HG03196 (cell line): ENCODE results near the gene KRTAP10-2.

Source experiments
- ATAC-seq: cut with Tn5 transposase; IDR thresholded peaks from one replicate; pipeline ENCODE4 v1.9.1; 2021; ENCODE audit not compliant: unreplicated experiment

Gene KRTAP10-2

DNA sequence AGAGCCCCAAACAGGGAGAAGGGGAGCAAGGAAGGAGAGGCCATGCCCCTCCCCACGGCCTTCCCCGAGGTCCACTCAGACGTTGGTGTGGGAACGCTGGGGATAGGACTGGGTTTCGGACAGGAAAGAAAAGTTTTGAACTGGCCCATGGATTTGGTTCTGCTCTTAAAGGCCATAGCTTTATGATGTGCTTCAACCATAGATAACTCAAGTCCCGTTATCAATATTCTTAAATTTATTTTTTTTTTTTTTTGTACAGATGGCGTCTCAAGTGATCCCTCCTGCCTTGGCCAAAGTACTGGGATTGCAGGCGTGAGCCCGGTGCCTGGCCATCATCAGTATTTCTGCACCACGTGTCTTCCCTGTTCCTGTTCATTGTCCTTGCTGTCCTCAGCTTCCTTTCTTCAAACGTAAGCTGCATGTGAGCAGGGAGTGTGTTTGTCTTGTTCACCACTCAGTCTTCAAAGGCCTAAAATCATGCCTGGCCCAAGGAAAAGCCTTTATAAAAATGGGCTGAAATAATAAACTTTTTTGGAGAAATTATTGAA lies 10.5 kb downstream of the KRTAP10-2 start:
- no peak for ATAC-seq

DNA sequence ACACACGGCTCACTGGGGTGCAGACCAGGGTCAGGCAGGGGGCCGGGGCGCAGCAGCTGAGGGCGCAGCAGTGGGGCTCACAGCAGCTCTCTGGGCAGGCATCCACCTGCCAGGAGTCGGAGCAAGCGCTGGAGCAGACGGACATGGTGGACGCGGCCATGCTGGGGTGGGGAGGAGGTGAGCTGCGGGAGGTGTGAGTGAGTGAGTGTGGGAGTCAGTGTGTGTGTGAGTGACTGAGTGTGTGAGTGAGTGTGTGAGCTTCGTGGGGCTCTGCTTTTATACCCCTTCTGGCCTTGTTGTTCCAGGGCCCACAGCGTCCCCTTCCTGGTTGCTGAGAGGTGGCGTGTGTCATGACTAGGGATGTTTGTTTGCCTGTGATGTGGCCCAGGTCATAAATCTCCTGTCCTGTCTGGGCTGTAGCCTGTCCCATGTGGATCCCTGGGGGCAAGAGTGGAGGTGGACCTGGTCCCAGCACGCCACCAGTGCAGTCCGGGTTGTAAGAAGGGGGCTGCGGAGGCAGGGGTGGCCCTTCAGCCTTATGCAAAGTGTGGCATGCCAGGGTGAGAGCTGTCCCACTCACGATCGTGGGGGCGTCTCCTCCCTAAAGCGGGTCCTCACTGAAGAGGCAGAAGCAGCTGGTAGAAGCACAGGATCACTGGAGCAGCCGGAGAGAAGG lies 11.2 kb downstream of the KRTAP10-2 start, which contains the start of gene KRTAP10-1:
TSS of gene KRTAP10-1 (minus strand) at position 205 of the 676 bp plus-strand sequence. CDS start at position 160, 45 bp downstream.
- no peak for ATAC-seq

DNA sequence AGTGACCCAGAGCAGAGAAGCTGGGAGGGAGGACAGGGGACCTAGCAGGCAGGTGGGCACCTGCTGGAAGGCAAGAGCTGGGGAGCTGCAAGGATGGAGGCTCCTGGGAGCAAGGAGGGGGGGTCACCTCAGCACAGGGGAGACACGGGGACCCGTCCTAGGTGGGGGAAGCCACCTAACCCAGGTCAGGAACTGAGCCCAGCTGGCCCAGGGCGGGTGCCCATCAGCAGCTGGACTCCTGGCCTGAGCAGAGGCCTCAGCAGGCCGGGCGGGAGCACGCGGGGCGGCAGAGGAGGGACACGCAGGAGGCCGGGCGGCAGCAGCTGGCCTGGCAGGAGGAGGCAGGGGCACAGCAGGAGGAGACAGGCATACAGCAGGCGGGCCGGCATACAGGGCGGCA lies 12.3 kb downstream of the KRTAP10-2 start:
- no peak for ATAC-seq

DNA sequence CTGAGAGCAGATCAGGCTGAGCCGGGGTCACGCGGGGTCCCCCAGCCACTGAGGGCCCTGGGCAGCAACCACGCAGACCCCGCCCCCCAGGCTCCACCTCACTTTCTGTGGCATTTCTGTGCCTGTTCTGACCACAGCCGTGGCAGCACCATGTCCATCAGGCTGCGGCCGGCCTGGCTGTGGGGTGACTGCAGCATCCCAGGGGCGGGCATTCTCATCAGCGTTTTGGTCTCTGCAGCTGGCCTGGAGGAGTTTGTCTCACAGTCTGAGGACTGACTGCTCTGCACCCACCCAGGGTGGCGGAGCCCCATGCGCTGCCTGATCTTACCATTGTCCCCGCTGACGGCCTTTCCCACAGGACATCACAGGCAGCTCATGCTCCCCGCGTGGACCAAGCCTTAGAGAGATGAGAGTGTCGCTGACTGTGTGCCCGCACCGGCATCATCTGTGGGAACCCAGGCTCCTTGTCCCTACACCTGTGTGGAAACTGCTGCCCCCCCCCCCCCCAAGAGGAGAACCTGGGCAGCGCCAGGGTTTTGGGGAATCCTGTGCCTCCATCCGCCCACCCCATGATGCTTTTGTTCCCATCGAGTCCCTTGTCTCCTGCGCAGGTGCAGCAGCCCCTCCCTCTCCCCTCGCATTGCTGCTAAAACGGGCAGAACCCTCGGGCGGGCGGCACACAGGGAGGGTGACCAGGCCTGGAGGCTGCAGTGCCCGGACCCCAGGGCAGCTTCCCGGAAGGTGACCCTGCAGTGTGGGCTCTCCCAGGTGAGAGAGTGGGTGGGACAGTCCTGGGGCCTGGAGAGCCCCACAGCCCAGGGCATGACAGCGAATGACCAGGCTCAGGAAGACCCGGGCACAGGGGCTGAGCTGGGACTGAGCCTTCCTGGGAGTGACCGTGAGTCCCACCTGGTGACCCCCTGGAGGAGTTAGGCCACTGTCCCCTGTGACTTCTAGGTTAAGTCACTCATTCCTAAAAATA lies 13.1 kb downstream of the KRTAP10-2 start:
- no peak for ATAC-seq

DNA sequence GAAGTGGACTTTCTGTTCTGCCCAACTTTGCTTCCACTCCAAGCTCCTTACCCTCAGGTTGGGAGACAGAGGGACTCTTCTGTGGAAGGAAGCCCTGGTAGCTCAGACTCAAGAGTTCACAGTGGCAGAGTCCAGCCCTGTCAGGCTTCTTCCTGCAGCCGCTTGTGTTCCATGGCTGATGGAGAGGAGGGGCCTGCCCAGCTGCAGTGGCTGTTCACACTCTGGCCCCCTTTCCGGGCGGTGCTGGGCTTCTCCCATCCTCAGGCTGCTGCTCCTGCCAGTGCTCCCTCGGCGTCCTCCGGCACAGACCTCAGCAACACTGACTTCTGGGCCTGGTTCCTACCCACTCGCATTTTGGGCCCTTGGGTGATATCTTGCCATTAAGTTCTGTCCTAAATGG lies 15.3 kb downstream of the KRTAP10-2 start:
- ATAC-seq: no peak

DNA sequence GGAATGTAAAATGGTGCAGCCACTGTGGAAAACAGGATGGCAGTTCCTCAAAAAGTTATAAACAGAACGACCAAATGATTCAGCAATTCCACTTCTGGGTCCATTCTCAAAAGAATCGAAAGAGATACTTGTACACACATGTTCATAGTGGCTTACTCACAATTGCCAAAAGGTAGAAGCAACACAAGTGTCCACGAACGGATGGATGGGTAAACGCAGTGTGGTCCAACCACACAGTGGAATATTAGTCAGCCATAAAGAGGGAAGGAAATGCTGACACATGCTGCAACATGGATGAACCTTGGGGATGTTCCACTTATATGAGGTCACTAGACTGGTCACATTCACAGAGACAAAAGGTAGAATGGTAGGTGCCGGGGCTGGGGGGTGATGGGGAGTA lies 16.6 kb downstream of the KRTAP10-2 start:
- no peak for ATAC-seq

DNA sequence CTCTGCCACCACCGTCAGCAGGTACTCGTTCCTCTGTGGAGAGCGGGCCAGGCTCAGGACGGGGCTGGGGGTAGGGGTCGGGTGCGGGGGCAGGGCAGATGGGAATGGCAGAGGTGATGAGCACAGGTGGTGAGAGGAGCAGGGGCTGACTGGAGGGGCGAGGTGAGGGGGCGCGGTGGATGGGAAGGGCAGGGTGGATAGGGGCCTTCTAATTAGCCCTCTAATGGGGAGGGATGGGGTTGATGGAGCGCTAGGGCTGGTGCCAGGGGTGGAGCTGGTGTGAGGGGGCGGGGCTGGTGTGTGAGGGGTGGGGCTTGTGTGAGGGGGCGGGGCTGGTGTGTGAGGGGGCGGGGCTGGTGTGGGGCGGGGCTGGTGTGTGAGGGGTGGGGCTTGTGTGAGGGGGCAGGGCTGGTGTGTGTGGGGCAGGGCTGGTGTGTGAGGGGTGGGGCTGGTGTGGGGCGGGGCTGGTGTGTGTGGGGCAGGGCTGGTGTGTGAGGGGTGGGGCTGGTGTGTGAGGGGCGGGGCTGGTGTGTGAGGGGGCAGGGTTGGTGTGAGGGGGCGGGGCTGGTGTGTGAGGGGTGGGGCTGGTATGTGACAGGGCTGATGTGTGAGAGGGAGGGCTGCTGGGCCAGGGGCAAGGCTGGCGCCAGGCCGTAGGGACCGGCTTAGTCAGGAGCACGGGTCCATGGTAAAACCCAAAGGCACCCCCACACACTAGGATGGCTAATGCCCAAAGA lies 17.2 kb downstream of the KRTAP10-2 start:
- ATAC-seq: no peak

DNA sequence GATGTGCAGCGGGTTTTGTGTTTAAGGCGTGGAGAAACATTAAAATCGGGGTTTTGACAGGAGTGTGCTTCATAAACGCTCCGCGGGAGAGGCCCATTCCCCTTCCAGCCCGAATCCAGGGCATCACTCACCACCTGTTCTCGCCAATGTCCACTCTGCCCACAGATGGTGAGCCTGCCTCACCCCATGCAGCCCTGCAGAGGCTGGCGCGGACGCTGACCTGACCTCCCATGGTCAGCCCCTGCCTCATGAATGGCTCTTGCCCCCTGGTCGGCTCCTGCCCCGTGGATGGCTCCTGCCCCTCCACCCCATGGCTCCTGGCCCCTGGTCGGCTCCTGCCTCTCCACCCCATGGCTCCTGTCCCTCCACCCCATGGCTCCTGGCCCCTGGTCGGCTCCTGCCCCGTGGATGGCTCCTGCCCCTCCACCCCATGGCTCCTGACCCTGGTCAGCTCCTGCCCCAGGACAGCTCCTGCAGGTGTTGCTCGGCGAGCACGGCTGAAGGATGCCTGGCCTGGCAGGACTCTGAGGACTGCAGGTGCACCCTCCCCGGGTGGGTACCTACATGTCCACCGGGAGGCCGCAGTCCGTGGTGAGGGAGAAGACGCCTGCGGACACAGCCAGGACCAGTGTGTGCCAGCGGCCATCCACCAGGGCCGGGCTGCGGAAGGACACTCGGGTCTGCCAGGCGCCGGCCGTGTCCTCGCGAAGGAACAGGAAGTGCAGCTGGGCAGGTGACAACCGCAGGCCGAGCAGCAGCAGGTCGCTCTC lies 18.0 kb downstream of the KRTAP10-2 start:
- no peak for ATAC-seq

DNA sequence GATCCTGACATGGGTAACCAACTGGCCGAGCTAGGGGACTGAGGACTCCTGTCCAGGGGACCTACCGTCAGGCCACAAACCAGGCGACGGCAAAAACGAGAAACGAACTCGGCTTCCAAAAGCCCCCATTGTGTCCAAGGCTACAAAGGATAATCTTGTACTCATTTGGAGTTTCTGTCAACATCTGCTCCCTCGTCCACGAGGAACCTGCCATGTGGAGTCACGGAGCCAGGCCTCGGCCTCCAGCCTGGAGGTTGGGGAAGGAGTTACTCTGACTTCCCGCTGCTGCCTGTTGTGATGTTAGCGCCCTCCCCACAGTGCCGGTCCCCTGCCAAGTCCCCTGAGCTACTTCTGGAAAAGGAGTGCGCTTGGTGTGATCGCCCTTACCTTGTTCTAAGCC lies 18.6 kb downstream of the KRTAP10-2 start:
- ATAC-seq: no peak

DNA sequence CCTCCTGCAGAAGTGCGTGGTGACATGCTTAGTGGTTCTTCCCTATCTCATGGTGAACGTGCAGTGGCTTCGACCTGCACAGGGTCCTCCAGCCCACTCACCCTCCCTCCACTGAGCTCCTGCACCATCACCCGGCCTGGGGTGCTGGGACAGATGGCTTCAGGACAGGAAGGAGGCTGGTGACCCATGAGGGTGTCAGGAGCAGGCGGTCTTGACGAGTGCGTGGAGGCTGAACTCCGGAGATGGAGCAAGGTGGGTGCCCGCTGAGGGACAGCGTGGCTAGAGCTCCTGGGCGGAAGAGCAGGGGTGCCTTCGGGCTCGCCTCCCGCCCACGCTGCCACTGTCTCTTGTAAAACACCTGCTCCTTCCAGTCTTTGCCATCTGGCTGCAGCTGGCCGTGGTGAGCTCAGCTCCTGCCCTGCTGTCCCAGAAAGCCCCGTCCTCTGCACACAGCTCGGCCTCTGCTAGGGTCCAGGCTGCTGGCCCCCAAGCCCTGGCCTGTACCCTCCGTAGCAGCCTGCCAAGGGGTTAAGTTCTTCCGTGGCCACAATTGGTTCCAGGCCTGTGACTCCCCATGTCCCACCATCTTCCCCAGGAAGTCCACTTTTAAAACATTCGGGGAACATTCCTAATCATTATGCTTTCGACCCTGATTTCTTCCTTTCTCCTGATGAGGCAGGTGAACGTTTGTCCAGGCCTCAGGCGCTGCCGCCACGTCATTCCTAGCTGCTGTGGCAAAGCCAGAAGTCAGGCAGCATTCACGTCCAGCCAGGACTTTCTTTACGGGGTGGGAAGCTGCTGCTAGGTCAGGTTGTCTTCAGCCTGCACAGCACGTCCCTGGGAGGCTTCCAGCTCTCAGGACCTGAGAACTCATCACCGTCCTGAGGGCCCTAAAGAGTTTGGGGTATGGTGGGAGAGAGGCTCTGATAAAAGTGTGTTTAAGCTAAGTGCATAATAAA lies 19.4 kb downstream of the KRTAP10-2 start:
- ATAC-seq: no peak

DNA sequence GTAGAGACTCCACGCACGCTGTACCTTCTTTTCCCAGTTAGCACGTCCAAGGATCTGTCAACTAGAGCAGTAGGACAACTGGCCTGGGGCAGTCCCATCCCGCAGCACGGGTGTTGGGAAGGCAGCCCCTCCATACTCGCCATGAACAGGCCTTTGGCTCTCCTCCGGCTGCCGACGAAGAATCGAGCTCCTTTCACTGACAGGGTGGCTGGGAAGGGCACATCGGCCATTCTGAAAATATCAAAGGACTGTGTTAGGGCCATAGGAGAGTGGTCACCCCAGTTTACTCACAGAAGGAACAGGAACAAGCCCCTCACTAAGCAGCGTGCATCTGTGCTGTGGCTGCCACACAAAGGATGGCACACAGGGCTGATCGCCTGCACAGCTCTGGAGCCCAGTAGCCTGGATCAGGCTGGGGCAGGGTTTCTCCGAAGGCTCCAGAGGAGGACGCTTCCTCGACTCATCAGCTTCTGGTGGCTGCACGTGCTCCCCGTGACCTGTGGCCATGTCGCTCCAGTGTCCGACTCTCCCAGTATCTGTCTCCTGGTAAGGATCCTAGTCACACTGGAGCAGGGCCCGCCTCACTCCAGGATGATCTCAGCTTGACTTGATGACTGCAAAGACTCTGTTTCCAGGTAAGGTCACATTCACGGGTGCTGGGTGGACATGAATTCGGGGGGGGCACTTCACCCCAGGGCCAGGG lies 20.3 kb downstream of the KRTAP10-2 start:
- ATAC-seq: no peak

DNA sequence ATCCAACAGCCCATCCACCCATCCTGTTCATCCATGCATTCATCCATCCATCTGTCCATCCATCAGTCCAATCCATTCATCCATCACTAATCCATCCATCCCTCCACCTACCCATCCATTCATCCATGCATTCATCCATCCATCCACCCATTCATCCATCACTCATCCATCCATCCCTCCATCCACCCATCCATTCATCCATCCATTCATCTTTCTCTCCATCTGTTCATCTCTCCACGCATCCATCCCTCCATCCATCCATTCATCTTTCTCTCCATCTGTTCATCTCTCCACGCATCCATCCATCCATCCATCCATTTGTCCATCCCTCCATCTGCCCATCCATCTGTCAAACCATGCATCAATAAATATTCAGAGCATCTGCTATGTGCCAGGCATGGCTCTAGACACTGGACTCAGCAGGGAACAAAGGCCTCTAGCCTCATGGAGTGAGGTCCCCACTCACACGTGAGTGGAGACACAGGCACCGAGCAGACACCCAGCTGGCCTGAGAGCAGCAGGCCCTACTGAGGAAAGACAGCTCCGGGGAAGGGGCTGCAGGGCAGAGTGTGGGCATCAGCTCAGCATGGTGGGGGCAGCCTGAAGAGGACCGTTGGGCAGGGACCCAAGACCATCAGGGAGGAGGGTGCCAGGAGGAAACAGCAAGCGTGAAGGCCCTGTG lies 20.9 kb downstream of the KRTAP10-2 start:
- no peak for ATAC-seq

DNA sequence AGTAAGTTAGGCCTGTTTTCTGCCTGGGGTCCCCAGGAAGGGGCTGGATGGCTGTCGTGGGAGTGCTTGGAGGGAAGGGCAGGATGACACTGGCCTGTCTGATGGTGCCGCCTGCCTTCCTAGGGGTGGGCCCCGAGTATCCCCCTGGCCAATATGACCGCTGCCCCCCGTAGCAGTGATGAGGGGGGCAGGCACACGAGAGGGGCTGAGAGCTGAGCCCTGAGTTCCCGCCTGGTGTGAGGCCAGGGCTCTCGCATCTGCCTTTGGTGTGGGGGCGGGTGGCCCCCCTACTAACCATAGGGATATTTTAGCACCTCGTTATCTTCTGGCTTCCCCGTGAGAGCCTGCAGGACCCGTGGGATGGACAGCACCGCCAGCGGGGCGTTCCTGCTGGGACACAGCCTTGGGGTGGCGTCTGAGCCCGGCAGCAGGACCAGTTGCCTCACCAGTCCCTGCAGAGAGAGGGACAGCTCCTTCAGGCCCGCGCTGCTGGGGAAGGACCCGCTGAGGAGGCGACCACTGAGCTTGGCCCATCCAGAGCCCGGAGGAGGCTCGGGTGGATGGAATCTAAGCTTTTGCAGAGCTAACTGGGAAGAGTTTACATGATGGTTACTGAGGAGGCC lies 21.7 kb downstream of the KRTAP10-2 start:
- ATAC-seq: no peak

DNA sequence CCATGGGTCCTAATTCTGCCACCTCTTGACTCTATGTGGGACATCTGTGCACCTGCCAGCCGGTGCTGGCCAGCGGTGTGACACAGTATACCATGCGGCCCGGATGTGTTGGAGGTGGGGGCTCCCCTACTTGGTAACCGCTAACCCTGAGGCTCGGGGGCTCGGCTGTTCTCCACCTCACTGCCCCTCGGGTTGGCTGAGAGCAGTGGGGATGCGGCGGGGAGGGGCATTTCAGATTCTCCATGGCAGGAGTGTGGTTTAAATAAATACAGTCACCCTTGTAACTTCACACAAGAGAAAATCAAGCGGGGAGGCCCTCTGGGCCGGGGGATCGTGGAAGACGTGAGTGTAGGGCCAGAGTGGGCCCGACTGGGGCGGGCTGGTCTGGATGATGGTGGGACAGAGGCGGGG lies 22.3 kb downstream of the KRTAP10-2 start:
- ATAC-seq: no peak

DNA sequence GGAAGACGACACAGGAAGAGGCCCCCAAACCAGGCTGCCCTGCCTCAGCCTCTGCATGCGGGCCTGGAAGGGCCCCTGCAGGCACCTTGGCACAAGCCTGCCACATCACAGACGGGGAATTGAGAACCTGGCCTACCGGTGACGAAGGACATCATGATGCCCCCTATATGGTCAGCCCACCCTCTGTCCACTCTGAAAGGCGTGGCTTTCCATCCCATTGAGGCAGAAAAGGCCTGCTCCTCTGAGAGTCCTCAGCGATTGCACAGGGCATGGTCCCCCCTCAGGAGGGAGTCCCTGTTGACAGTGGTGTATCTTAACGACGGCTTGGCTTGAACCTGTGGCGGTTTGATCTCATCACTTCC lies 22.7 kb downstream of the KRTAP10-2 start:
- ATAC-seq: no peak

DNA sequence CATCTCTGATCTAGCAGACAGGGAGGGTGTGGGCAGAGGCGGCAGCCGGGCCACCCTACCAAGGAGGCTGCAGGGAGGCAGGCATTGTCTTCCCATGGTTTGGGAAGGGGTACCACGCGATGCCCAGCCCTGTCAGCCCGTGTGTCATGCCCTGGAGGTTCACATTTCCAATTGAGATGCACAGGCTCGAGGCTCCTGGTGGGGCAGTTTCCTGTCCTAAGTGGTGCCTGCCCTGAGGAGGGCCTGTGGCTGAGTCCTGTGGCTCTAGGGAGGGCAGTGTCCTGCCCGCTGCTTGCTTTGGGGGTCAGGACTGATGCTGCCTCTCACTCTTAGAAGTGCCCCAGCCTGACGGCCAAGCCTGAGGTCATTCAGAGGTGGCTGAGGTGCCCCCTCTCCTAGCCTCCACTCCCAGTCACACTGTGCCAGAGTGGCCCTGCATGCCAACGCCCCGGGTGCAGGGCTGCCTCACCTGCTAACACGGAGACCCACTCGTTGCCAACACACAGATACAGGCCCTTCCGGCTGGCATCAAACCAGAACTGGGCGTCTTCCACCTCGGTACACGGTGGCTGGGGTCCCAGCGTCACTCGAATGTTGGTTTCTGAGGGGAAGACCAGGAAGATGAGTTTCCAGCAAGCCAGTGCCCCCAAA lies 23.2 kb downstream of the KRTAP10-2 start:
- ATAC-seq: no peak
